NCI-H2171 (cell line): ENCODE results near the gene BATF2.
"Not testable (repeated sequence)": the region's sequence is repeated elsewhere in the genome, so short reads cannot be mapped to it uniquely, and the experiment has no call there.

Experiments used
- DNase-seq: peaks from one replicate; lab custom pipeline; 2025; lab: John Stamatoyannopoulos, UW

Gene BATF2

GRCh38 chr11:65013888-65014725, 17.3 kb upstream of the BATF2 start, which contains the start of gene ARL2:
Gene ARL2, plus strand, starts transcription at chr11:65014160. Its CDS starts 48 bp downstream, at chr11:65014208.
- DNase-seq: peak; percentile 93

- peak; percentile 84 for DNase-seq
Observed at GRCh38 chr11:65013130-65013887, 16.5 kb upstream of the BATF2 start.

- DNase-seq: no peak
Observed at GRCh38 chr11:65008873-65009272, 12.1 kb upstream of the BATF2 start.

GRCh38 chr11:65008016-65008415, 11.2 kb upstream of the BATF2 start:
- DNase-seq: no peak

- not testable (repeated sequence) for DNase-seq
Observed at GRCh38 chr11:65003968-65004367, 7.2 kb upstream of the BATF2 start.

- no peak for DNase-seq
Observed at GRCh38 chr11:65003282-65003681, 6.5 kb upstream of the BATF2 start.

- DNase-seq: no peak
Observed at GRCh38 chr11:65002706-65003105, 5.9 kb upstream of the BATF2 start.

GRCh38 chr11:64999478-64999877, 2.7 kb upstream of the BATF2 start:
- DNase-seq: no peak

GRCh38 chr11:64998690-64999431, 2.1 kb upstream of the BATF2 start:
- DNase-seq: peak; percentile 75

GRCh38 chr11:64998141-64998540, 1.4 kb upstream of the BATF2 start:
- no peak for DNase-seq

GRCh38 chr11:64996327-64996709, 453 bp downstream of the BATF2 start:
- DNase-seq: no peak

- no peak for DNase-seq
Observed at GRCh38 chr11:64994318-64994717, 2.5 kb downstream of the BATF2 start.

- no peak for DNase-seq
Observed at GRCh38 chr11:64990222-64990923, 6.4 kb downstream of the BATF2 start.

- DNase-seq: no peak
Observed at GRCh38 chr11:64989416-64989815, 7.4 kb downstream of the BATF2 start.

- no peak for DNase-seq
Observed at GRCh38 chr11:64987998-64988854, 8.5 kb downstream of the BATF2 start.

- not testable (repeated sequence) for DNase-seq
Observed at GRCh38 chr11:64983339-64983738, 13.4 kb downstream of the BATF2 start.

- DNase-seq: no peak
Observed at GRCh38 chr11:64976651-64977050, 20.1 kb downstream of the BATF2 start.

- no peak for DNase-seq
Observed at GRCh38 chr11:64974124-64974523, 22.6 kb downstream of the BATF2 start.

- no peak for DNase-seq
Observed at GRCh38 chr11:64971421-64972233, 25.1 kb downstream of the BATF2 start, which contains the start of gene MAJIN. Gene MAJIN, minus strand, starts transcription at chr11:64972108. Its CDS starts 12,703 bp downstream, at chr11:64959405.

- no peak for DNase-seq
Observed at GRCh38 chr11:64970731-64971151, 26.0 kb downstream of the BATF2 start.
